NB4 (cell line): ENCODE data around the gene FDCSP.
A peak's percentile ranks its signal among the peaks of the same experiment; 100 is the strongest.

Experiments used
- DNase-seq: peaks from one replicate; pipeline ENCODE4 v3.0.0; 2010; ENCODE audit warnings: low read depth
- H3K4me3 ChIP-seq: one replicate; pipeline ENCODE4 v1.5.1; 2011; ENCODE audit warnings: mild to moderate bottlenecking, low read depth, low read length, moderate library complexity
- MAX ChIP-seq: IDR thresholded peaks from 2 replicates; pipeline ENCODE4 v1.6.1; 2011; ENCODE audit warnings: low read depth, low read length
- MYC ChIP-seq: IDR thresholded peaks from 2 replicates; pipeline ENCODE4 v1.6.1; 2011; ENCODE audit warnings: low read depth, low read length
- POLR2A ChIP-seq: IDR thresholded peaks from 2 replicates; pipeline ENCODE4 v1.6.1; 2011; ENCODE audit warnings: mild to moderate bottlenecking; ENCODE audit not compliant: insufficient read length; ENCODE audit errors: extremely low read depth
- TF ChIP-seq, protein P1 (sequence below): IDR thresholded peaks from one replicate; pipeline ENCODE4 v1.5.1; 2012; ENCODE audit warnings: low read depth, low read length

FDCSP gene

GRCh38 chr4:70183168-70183939 is 42.6 kb upstream of the FDCSP start:
- no peak overlapping the region for H3K4me3 ChIP-seq
- peak; percentile 65 for DNase-seq
- TF ChIP-seq POLR2A, result no peak
- TF ChIP-seq, protein P1, sequence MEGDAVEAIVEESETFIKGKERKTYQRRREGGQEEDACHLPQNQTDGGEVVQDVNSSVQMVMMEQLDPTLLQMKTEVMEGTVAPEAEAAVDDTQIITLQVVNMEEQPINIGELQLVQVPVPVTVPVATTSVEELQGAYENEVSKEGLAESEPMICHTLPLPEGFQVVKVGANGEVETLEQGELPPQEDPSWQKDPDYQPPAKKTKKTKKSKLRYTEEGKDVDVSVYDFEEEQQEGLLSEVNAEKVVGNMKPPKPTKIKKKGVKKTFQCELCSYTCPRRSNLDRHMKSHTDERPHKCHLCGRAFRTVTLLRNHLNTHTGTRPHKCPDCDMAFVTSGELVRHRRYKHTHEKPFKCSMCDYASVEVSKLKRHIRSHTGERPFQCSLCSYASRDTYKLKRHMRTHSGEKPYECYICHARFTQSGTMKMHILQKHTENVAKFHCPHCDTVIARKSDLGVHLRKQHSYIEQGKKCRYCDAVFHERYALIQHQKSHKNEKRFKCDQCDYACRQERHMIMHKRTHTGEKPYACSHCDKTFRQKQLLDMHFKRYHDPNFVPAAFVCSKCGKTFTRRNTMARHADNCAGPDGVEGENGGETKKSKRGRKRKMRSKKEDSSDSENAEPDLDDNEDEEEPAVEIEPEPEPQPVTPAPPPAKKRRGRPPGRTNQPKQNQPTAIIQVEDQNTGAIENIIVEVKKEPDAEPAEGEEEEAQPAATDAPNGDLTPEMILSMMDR, result peak; percentile 71

GRCh38 chr4:70183940-70184246 is 42.0 kb upstream of the FDCSP start:
- no peak for TF ChIP-seq MYC
- TF ChIP-seq POLR2A, result no peak
- TF ChIP-seq MAX, result no peak
- TF ChIP-seq, protein P1, result no peak
- no peak overlapping the region for H3K4me3 ChIP-seq
- DNase-seq, result no peak

DNA sequence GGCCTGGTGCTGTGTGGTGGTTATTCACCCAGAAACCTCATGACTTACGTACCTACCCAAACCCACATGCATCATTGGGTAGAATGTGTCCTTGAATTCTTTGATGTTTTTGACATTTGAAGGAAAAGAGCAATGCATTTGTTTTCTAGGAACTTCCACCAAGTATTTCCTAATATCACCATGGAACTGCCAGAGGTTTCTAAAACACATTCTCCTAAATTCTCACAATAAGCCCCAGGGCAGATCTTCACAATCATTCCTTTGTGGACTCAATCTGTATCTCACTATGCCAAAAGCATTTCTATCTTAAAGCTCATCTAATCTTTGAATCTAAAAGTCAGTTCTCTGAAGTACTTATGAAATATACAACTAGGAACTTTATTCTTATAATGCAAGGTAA is 38.7 kb upstream of the FDCSP start:
- H3K4me3 ChIP-seq, result no peak overlapping the region
- TF ChIP-seq MYC, result no peak
- TF ChIP-seq MAX, result no peak
- TF ChIP-seq POLR2A, result no peak
- TF ChIP-seq, protein P1, result no peak
- no peak for DNase-seq

- no peak overlapping the region for H3K4me3 ChIP-seq
These were observed 35.3 kb upstream of the FDCSP start for GRCh38 chr4:70190579-70190978.

GRCh38 chr4:70191647-70192046 is 34.3 kb upstream of the FDCSP start:
- TF ChIP-seq MAX, result no peak
- TF ChIP-seq MYC, result no peak
- TF ChIP-seq, protein P1, result no peak
- no peak for TF ChIP-seq POLR2A
- DNase-seq, result no peak
- no peak overlapping the region for H3K4me3 ChIP-seq

More at GRCh38 chr4:70190579-70190978, 35.3 kb upstream of the FDCSP start:
- TF ChIP-seq POLR2A (no peak), MAX (no peak), MYC (no peak)
- TF ChIP-seq, protein P1, result no peak
- DNase-seq, result no peak
